Stimulated activated CD8-positive, alpha-beta memory T cell treated with anti-CD3 and anti-CD28 coated beads, Interleukin-2, amount 100 ng/mL, for 1 hour (primary cell): Measurements from ENCODE around the gene MEIS1.

Experiments used
- DNase-seq, 2 donors: peaks; one replicate each; pipeline ENCODE4 v3.0.0-alpha.2; 2020; ENCODE audit warnings: low read depth in 2 of 2

The MEIS1 gene

GRCh38 chr2:66566726-66567399 is 131.9 kb downstream of the MEIS1 start:
- no peak for DNase-seq

- DNase-seq: no peak
Observed at GRCh38 chr2:66567729-66568128, 132.8 kb downstream of the MEIS1 start.

DNA sequence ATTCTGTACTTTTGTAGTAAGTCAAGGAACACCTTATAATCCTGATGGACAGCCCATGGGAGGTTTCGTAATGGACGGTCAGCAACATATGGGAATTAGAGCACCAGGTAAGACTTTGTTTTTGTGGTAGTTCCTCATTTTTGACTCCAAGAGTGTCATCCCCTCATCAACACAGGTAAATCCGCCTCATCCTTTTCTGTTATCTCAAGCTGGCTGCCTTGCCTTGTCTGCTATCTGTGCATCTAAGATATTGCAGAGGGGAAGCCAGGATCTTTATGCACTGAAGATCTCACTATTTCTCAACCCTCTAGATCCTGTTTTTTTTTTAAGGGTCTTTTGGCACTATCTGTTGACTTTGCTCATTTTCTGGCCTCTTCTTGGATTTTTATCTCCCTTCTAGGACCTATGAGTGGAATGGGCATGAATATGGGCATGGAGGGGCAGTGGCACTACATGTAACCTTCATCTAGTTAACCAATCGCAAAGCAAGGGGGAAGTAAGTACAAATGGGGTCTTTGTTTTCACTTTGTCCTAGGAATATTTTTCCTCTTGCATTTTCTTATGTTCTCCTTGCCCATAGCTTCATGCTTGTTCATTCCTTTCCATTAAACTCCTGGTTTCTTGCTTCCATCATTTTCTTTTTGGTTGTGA is 133.8 kb downstream of the MEIS1 start:
- no peak for DNase-seq

GRCh38 chr2:66569321-66569851 is 134.5 kb downstream of the MEIS1 start:
- DNase-seq: no peak

DNA sequence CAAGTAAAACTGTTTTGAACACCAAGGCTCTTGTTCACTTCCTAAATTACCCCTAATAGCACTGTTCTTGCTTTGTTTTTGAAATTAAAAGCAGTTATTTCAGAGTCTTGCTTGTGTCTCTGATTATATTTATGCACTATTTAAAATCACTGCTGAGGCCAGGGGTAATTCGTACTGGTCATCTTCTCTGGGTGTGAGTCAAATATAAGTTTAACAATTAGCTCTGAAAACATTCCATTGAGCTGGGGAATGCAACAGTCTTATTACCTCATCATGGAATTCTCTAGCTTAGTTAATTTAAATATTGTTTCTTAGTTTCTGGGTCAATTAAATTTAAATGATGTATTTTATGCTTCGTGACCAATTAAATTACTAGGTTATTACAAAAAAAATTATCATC is 135.0 kb downstream of the MEIS1 start:
- no peak for DNase-seq

DNA sequence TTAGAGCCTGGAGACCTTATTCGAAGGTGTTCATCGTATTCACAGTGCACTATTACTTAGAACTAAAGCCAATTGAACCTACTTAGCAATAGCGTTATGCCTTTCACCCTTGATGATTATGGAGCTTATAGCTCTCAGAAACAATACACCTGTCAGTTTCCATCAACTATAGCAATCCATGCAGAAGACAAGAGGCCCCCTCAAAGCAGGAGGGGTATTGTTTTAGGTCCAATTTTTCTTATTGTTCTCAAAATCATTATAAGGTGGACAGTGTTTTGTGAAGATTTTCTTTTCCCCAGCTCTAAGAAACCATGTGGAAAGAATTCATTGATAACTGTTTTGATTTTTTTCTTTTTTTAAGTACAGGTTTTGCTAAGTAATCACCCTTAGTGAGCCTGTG is 135.5 kb downstream of the MEIS1 start:
- DNase-seq: no peak

- DNase-seq: no peak
Observed at GRCh38 chr2:66571918-66572317, 137.0 kb downstream of the MEIS1 start.

DNA sequence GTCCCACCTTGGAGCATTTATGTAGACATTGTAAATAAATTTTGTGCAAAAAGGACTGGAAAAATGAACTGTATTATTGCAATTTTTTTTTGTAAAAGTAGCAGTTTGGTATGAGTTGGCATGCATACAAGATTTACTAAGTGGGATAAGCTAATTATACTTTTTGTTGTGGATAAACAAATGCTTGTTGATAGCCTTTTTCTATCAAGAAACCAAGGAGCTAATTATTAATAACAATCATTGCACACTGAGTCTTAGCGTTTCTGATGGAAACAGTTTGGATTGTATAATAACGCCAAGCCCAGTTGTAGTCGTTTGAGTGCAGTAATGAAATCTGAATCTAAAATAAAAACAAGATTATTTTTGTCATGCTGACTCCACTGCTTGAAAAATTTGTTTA is 137.5 kb downstream of the MEIS1 start:
- DNase-seq: no peak

DNA sequence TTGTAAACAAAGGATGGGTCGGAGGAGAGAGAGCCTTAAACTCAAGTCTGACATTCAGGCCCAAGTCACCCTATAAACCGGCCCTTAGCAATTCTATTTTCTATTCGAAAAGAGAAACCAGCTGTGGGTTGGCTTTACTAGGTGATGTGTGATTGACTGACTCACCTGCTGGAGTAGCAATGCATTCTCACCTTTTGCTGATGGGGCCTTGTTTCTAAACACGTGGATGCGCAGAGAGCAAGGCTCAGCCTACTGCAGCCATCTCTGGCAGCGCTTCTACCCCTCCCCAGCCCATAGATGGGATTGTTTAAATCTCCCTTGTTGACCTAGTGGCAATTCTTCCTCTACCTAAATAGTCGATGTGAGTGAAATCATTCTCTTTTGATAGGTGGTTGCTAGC is 138.5 kb downstream of the MEIS1 start:
- DNase-seq: no peak

GRCh38 chr2:66573821-66574233 is 138.9 kb downstream of the MEIS1 start:
- DNase-seq: no peak

- DNase-seq: no peak
Observed at GRCh38 chr2:66574701-66575624, 140.0 kb downstream of the MEIS1 start.

GRCh38 chr2:66575625-66576310 is 140.8 kb downstream of the MEIS1 start:
- no peak for DNase-seq

DNA sequence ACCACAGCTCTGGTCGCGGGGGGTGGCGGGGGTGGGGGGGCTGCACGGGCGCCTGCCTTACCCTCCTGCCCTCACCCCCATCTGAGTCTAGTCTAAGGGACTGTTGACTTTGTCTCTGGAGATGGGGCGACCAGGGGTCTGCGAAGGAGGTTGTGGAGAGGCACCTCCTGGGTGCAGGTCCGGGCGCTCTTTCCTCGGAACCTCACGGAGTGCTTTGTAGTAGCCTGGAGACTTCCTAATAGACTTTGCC is 141.3 kb downstream of the MEIS1 start:
- no peak for DNase-seq

DNA sequence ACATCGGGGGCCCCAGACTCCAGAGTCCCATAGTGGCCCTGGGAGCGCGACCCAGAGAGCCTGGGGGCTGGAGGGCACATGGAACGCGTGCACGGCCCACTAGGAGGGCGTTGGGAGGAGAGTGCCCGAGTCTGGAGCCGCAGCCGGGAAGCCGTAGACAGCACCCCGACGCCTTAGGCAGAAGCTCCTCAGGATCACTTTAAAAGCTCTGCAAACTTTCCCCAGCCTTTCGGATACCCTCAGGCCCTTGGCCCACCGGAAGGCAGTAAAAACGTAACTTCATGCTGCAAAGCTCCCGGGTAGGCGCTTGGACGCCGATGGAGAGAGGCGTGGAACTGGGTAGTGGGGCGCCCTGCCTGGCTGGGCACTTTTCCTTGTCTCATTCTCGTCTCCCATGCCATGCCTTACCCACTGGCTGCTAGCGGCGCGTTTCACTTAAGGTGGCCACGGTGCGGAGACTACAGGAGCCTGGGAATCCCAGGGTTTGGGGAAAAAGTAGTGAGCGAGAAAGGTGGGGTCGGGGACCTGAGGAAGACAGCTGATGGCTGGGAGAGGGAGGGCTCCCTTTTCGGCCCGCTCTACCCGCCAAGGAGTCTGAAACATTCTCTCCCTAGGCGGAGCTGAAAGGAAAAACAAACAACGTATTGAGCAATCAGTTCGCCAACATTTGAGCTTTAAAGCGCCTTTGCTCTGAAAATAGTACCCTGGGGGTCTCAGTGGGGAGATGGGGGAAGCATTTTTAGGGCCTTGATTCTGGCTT is 141.8 kb downstream of the MEIS1 start:
- DNase-seq: no peak

- DNase-seq: no peak
Observed at GRCh38 chr2:66577321-66578053, 142.6 kb downstream of the MEIS1 start.

DNA sequence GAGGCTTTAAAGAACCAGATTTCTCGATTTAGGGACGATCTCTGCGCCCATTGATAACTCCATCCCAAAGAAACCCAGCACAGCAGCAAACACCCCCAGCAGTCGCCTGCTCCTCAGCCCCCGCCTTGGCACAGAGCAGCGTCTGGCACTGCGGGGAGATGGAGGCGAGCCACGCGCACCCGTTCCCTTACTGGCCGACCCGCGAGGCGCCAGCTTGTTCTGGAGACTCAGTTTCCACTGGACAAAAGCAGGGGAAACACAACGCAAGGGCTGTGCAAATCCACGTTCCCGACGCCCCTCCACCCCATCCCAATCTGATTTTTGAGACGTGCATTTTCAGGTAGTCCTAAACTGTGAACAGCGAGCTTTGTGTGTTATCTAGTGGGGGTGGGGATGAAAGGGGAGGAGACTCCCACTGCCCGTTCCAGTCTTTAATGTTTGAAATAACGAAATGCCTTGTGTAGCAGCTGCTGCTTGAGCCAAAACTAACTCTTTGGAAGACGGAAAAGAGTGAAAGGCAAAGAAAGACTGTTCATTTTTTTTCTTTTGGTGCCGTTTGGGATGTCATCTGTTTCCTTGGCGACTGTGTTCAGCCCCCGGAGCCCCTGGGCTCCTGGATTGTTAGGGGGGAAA is 143.2 kb downstream of the MEIS1 start:
- DNase-seq: no peak

GRCh38 chr2:66578687-66579106 is 143.8 kb downstream of the MEIS1 start:
- no peak for DNase-seq

- no peak for DNase-seq
Observed at GRCh38 chr2:66579186-66580126, 144.5 kb downstream of the MEIS1 start.
